Epithelial cell of prostate (primary cell): Measurements from ENCODE around the gene CLVS2.

Experiments
- DNase-seq: peaks from one replicate; pipeline ENCODE4 v3.0.0-alpha.2; 2011; ENCODE audit warnings: low read depth, low spot score
- H3K27ac ChIP-seq: fragments of 450-650 bp; 2 replicates; pipeline ENCODE4 v1.5.1; 2017; ENCODE audit warnings: mild to moderate bottlenecking

Gene CLVS2

DNA sequence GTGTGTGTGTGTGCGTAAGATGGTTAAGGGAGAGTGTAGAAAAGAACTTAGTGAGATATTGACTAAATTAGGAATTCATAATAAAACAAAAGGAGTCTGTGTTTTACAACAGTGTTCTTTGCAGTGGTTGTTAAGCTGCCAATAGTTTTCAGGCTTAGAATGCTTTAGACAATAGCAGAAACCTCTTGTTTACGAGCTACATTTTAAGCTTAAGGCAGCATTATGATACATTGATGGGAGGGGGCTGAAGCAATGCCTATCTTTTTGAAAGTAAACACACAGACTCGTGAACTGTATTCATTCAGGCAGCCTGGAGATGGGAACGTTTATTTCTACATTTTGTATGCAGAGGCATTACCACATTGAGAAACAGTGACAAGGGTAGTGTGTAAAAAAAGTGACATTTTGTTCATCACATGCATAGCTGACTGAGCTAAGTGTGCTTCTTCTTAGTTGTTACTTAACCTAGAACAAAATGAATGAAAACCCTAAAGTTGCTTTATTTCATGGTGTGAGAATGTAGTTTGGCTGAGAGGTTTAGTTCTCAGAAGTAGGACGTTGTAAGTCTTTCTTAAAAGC is 21.2 kb downstream of the CLVS2 start:
- DNase-seq = no peak
- no peak overlapping the region for H3K27ac ChIP-seq

DNA sequence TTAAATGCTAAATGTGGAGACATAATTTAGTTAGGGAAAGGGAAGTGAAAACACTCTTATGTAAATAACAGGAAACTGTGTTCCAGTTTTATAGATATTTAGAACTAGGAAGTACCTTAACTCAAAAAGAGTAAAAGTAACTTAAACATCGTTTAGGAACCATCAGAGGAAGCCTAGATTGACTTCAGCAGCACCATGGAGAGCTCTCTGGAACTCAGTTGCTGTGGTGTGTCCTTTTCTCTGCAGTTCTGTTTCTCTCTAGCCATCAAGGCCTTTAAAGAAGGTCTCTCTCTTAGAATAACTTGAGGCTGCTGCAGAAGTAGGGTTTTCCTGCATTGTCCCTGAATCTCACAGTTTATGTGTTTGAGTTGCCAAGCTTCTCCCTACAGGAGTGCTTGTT is 26.9 kb downstream of the CLVS2 start:
- DNase-seq = no peak
- H3K27ac ChIP-seq = no peak overlapping the region

DNA sequence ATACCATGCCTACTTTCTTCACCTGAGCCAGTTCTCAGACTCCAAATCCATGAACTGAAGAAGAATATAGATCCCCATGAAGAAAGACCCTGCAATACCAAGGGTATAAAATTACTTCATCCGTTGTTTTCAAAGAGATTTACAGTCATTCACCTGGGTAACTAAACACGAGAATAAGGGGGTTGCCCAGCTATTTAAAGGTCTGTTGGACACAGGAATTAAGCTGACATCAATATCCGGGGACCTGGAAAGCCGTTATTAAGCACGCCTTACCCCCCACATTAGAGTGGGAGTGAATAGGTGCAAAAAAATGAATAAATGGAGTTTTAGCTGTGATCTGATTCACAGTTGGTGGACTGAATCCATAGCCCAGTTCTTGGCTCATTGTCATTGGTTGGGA is 28.9 kb downstream of the CLVS2 start:
- no peak overlapping the region for H3K27ac ChIP-seq
- DNase-seq = no peak

DNA sequence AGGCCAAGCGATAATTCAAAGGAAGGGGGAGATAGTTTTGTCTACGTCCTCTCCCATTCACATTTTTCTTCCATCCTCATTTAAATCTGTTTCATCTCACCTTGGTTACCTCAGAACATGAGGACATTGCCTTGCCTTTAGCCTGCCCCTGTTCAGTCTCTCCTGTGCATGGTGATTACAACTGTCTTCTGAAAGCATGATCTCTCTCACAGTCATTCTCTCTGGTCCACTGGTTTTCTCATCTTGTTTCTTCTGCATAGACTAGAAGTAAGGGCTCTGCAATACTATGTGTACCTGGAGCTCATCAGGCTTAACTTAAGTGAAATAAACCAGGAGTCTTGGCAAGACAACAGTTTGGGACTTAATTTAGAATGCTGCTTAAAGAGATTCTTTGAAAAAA is 31.4 kb downstream of the CLVS2 start:
- H3K27ac ChIP-seq = no peak overlapping the region
- no peak for DNase-seq

DNA sequence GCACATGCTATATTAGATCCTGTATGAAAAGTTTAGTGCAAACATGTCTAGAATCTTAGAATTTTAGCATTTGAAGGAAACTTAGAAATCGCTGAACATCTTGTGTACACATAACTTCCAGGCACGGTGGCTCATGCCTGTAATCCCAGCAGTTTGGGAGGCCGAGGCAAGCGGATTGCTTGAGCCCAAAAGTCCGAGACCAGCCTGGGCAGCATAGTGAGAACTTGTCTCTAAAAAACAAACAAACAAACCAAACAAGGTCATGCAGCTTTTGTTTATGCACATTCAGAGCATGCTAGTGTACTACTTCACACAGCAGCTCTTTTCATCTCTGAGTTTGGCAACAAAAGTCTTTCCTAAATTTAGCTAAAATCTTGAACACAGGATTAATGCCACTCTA is 32.2 kb downstream of the CLVS2 start:
- H3K27ac ChIP-seq = no peak overlapping the region

DNA sequence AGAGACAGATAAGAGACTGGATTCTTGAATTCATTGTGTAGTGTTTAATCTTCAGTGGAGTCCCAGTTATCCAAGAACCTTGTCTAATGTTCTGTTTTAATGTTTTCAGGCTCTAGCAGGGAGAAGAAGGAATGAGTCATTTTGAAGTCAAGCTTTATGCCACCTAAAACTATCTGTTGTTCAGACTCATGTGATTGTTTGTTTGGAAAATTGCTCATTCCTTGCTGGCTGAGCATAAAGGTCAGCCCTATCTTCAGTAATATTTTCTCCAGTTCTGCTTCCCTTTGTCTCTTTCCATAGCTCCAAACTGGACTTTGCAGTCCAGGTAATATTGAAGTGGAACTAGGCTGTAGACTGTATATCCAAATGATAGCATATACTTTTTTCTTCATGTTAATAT is 34.2 kb downstream of the CLVS2 start:
- no peak overlapping the region for H3K27ac ChIP-seq
- DNase-seq = no peak

More for the DNA sequence above, 32.2 kb downstream of the CLVS2 start:
- DNase-seq = no peak

DNA sequence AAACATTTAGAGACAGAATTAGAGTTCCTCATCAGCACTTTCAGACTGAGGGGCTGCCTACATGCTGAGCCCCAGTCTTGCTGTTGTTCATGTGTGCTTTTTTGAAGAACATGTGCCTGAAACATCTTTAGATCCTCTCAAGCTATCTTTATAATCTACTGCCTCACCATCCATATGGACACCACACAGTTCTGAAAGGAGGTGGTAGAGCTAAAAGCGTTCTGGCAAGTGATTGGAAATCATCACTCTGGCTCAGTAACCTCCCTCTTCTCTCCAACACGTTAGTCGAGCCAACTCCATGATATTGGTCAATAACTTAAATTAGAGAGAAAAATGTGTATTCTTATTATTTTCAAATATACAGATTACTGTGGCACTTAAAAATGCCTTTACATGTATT is 40.6 kb downstream of the CLVS2 start:
- DNase-seq = no peak
- H3K27ac ChIP-seq = no peak overlapping the region

DNA sequence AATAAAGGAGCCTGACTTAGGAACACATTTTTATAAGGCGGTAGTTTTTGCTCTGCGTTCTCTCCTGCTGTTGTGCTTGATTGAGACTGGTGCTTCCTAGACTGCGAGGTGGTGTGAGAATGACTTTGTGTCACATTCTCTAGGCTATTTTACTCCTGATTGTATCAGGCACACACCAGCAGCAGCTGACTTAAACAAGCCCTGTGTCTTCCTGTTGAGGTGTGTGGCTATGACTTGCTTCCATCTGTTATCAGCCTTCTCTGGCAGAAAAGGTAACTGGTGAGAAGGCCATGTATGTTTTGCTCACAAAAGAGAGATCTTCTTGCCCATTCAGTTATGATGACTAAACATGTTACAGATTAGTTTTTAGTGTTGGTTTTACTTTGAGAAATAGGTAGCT is 43.4 kb downstream of the CLVS2 start:
- DNase-seq = no peak
- no peak overlapping the region for H3K27ac ChIP-seq

DNA sequence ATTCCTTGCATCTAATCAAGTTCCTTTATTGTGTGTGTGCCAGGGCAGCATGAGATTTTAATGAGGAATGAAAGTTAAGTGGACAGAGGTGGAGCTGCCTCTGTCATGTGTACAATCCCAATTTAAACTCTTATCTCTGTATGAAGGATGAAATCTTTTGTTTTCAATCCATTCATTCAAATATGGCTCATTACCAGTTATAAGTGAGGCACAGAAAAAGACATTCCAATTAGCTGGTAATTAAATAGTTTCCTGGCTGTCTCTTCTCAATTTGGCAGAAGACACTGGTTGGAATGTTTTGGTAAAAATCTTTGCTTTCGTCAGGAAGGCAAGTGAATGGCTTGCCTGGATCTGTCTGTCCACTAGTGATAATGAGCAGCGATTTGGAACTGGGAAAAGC is 46.4 kb downstream of the CLVS2 start:
- DNase-seq = no peak
- H3K27ac ChIP-seq = no peak overlapping the region

DNA sequence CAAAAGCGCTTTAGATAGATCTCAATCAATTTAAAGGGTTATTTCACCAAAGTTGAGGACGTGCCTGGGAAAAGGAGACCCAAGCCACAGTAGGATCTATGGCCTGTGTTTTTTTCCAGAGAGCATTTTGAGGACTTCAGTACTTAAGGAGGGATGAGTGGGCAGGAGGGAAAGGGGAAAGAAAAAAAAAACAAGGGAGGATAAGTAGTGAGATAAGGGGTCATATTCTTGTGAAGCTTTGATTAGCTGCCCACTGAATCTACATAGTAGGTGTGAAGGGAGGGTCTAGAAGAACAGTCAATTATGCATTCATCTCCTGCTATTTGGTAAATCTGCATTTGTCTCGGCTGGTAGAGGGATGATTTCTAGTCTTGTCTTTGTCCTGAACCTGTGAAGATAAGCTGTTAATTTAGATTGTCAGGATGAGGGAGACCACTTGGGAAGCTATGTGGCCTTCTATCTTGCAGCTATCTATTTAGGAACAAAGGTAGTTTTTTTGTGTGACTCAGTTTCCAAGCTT is 48.4 kb downstream of the CLVS2 start:
- no peak overlapping the region for H3K27ac ChIP-seq
- no peak for DNase-seq

DNA sequence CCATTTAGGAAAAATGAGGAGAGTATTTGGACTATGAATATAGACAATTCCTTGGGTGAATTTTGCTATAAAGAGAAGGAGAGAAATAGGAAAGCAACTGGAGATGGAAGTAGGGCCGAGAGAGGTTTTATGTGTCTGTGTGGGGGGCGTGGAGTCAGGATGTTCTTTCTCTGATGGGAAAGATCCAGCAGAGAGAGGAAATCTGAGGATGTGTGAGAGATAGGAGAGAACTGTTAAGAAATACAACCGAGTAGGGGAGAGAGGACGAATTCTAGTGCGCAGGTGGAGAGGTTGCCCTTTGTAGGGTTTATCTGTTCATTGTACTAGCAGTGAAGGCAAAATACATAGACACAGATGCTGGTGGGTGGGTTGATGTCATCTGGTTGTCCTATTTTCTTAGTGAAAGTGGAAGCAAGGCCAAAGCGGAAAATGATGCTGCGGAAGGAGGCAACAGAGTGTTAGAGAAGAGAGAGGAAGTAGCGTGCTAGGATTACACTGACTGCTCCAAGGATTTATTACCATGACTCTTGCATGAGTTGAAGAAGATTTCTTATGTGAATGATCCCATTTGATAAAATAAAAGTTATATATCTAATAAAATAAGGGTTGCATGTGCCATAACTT is 57.7 kb downstream of the CLVS2 start:
- no peak overlapping the region for H3K27ac ChIP-seq
- no peak for DNase-seq

DNA sequence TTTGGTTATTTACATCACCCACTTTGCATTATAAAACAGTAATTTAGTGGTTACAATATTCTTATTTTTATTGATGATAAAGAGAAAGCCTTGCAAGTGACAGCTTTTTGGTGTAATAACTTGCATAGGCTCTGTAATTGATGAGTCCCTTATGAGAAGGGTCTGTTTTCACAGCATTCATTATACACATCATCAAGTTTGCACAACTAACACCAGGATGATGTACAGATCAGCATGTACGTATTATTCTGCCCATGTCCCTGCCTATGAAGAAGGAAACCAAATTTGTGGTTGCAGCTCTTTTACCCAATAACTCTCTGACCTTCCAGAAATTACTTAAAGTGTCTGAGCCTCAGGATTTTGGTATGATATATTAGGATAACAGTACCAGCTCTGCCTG is 59.2 kb downstream of the CLVS2 start:
- H3K27ac ChIP-seq = no peak overlapping the region
- no peak for DNase-seq

DNA sequence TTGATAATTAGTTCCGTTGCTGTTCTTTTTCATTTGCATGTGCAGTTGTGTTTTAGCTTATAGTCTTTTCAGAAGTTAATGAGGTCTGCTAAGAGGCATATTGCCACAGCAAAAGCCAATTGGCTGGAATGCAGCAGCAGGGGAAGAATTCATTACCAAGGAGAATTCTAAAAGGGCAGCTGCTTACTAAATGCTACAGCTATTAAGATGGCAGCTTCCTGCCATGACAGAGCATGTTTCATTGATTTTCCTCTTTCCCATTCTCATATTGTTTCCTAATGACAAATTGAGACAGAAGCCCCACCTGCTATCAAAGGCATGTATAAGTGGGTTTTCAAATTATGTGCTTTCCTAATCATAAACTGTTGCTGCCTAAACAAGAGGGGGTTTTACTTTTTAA is 66.6 kb downstream of the CLVS2 start:
- H3K27ac ChIP-seq = no peak overlapping the region
- no peak for DNase-seq

DNA sequence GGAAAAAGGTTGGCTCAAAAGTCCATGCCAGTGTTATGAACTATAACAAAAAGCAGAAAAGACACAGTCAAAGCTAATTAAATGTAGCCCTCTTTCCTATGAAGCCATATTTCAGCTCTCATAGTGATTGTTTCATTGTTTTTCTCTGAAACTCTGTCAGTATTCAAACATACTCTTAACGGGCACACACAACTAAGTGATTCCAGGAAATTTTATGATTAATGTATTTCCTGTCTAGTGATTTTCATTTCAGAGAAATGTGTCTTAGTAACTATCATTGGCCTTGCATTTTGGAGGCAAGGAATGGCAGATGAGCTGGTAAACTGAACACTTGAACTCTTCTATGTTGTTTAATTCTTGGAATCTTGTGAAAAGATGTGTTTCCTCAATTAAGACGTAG is 68.0 kb downstream of the CLVS2 start:
- no peak overlapping the region for H3K27ac ChIP-seq
- no peak for DNase-seq

DNA sequence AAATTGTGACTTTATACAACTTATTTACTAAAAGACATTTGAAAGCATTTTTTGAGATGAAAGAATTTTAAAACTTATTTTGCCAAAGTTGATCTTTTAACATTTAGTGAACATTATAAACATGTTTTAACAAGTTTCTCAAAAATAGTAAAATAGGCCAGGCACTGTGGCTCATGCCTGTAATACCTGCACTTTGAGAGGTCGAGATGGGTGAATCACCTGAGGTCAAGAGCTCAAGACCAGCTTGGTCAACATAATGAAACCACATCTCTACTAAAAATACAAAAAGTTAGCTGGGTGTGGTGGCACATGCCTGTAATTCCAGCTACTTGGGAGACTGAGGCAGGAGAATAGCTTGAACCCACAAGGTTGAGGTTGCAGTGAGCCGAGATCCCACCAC is 78.6 kb downstream of the CLVS2 start:
- DNase-seq = no peak

DNA sequence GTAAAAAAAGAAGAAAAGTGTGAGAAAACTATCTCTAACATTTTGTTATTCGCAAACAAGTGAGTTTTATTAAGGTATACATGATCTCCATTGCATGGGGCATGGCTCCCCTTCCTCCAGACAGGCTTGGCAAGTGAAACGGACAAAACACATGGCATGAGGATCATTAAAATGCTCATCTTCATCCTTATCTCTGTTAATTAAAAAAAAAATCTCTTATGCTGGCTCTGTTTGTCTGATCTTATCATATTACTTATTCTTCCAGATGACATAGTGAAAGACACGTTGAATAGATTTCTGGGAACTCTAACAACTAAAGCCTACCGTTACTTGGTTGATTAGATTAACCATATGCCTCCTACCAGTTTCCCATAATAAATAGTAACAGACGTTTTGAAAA is 89.4 kb downstream of the CLVS2 start:
- no peak overlapping the region for H3K27ac ChIP-seq
- DNase-seq = no peak

More for the DNA sequence above, 78.6 kb downstream of the CLVS2 start:
- H3K27ac ChIP-seq = peak overlapping the region; percentile 7

DNA sequence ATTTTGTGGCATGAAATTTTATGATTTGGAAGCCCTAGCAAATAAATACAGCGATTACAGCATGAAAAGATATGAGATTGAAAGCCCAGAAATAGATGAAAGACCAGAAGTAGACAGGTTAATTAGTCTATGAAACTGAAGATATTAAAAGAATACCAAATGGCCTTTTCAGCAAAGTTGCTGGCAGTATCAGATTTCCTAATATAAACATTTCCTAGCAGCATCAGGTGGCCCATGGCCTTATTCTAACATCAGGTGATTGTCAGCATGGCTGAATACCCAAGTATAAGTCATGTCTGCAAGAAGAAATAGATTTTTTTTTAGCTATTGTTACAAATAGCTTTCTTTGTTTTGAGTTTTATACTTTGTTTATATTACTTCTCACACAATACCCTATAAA is 93.2 kb downstream of the CLVS2 start:
- no peak for DNase-seq
- H3K27ac ChIP-seq = no peak overlapping the region

DNA sequence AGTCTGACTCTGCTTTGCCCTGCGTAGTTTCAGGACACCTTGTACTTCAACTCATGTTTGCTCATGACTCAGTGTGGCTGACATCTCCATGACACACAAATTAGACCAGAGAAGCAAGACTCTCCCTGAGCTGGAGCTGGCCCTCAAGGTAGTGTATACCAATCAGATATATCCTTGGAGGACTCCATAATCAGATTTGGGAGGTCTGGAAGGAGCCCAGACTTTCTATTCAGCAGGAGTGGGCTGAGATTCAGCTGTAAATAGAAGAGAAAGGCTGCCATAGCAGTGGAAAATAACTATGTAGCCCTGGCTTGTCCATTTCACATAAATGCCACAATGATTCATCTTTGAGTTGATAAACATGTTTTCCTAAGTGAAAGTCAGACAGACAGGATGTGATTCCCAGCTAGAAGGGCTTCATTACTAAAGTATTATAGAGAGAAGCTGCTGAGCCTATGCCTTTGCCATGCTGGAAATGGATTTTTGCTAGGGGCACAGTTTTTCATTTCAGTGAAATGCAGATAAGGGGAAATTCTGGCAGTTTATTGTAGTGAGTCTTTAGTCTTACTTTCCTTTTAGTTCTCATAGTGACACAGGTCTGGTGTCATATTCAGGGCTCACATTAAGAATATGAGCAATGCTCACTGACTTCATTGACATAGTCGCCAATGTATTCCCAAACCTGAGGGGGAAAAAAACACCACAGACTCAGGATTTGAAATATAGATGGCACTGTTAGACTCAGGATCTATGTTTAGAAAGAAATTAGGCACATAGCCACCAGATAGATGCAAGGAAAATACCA is 95.3 kb downstream of the CLVS2 start:
- H3K27ac ChIP-seq = peak overlapping the region; percentile 82
- peak; percentile 94 for DNase-seq

DNA sequence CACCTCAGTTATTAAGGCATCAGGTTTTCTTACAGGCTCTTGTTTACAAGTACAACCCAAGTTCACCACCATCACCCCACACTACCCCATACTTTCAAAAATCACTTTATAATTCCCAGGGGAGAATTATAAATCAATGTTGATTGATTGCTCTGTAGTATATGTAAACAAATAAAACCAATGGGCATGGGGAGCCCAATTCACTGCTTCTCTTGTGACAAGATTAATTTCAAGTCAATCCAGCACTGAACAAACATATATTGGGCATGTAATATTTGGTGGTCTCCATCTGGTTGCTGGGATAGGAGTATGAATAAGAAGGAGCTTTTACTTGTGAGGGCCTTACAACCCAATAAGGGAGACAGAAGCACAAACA is 95.8 kb downstream of the CLVS2 start:
- H3K27ac ChIP-seq = peak overlapping the region; percentile 82

DNA sequence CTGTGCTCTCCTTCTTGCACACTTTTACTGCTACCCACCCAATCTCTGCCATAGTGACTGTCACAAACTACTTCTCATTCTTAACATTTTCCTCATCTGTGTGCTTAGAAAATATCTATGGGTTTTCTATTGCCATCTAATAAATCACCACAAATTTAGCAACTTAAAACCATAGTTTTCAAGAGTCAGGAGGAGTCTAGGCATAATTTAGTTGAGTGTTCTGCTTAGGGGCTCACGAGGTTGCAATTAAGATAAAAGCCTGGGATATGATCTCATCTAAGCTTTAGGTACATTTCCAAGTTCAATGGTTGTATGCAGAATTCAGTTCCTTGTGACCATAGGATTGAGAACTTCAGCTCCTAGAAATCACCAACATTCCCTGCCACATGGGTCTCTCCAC is 98.8 kb downstream of the CLVS2 start:
- DNase-seq = no peak
- no peak overlapping the region for H3K27ac ChIP-seq

More for the DNA sequence above, 95.8 kb downstream of the CLVS2 start:
- no peak for DNase-seq

DNA sequence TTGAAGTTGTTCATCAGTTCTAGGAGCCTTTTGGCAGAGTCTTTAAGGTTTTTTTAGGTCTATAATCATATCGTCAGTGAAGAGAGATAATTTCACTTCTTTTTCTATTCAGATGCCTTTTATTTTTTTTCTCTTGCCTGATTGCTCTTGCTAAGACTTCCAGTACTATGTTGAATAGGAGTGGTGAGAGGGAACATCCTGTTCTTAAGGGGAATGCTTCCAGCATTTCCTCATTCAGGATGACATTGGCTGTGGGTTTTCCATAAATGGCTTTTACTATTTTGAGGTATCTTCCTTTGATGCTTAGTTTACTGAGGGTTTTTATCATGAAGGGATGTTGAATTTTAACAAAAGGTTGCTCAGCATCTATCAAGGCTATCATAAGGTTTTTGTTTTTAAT is 109.5 kb downstream of the CLVS2 start:
- no peak overlapping the region for H3K27ac ChIP-seq
- DNase-seq = no peak
